Activated T-helper 17 cell treated with anti-CD3 and anti-CD28 coated beads, Interleukin-2, amount 50 U/mL, for 72 hours (primary cell): Measurements from ENCODE around the gene PNLIPRP2. TPM values are rescaled to one million over a fixed set of nuclear protein-coding genes. Genes with fewer than 3 reads are reported as not detected.

ENCODE experiments used
- ATAC-seq: fragments of 150-1000 bp; cut with Tn5 transposase; replicated peaks from 2 replicates; pipeline ENCODE4 v1.10.0; 2021; ENCODE audit warnings: mild to moderate bottlenecking, moderate library complexity
- H3K27ac Mint-ChIP-seq: one replicate; pipeline ENCODE4 v1.8.0; 2022; ENCODE audit warnings: mixed read lengths
- H3K27me3 Mint-ChIP-seq: one replicate; pipeline ENCODE4 v1.8.0; 2022; ENCODE audit warnings: mixed read lengths
- H3K36me3 Mint-ChIP-seq: one replicate; pipeline ENCODE4 v1.8.0; 2022; ENCODE audit warnings: low read depth, mild to moderate bottlenecking, mixed read lengths
- H3K4me1 Mint-ChIP-seq: one replicate; pipeline ENCODE4 v1.8.0; 2022; ENCODE audit warnings: mixed read lengths
- H3K4me3 Mint-ChIP-seq: one replicate; pipeline ENCODE4 v1.8.0; 2022; ENCODE audit warnings: mild to moderate bottlenecking, mixed read lengths
- H3K9me3 Mint-ChIP-seq: one replicate; pipeline ENCODE4 v1.8.0; 2022; ENCODE audit warnings: mixed read lengths
- total RNA-seq, 2 donors: library from RNA; stranded (reverse); gene quantifications; one replicate each; pipeline ENCODE4 v1.2.3, GENCODE V29; 2022

The PNLIPRP2 gene
- total RNA-seq = not detected

GRCh38 chr10:116620423-116621400, at the start of gene PNLIPRP2:
PNLIPRP2 (plus strand) TSS chr10:116620953.
- Mint-ChIP-seq H3K4me3 (no peak within 1 kb of the TSS), H3K4me1 (no peaks in the 10 kb centered on the region), H3K27ac (no peak within 1 kb of the TSS), H3K27me3 (peaks cover 27% of the 10 kb centered on the region), H3K9me3 (no peaks in the 10 kb centered on the region), H3K36me3 (no peaks in the 10 kb centered on the region)
- no peak for ATAC-seq

GRCh38 chr10:116574797-116575196, 46.0 kb upstream of the PNLIPRP2 start:
- no peaks in the 10 kb centered on the region for H3K9me3 Mint-ChIP-seq
- no peaks in the 10 kb centered on the region for H3K4me1 Mint-ChIP-seq
- no peaks in the 10 kb centered on the region for H3K36me3 Mint-ChIP-seq

GRCh38 chr10:116587878-116588591, 32.7 kb upstream of the PNLIPRP2 start:
- no peaks in the 10 kb centered on the region for H3K27me3 Mint-ChIP-seq
- no peak overlapping the region for H3K4me3 Mint-ChIP-seq
- no peaks in the 10 kb centered on the region for H3K4me1 Mint-ChIP-seq
- H3K9me3 Mint-ChIP-seq = no peaks in the 10 kb centered on the region
- H3K27ac Mint-ChIP-seq = no peak overlapping the region
- peak; percentile 29 for ATAC-seq
- no peaks in the 10 kb centered on the region for H3K36me3 Mint-ChIP-seq

More at GRCh38 chr10:116574797-116575196, 46.0 kb upstream of the PNLIPRP2 start:
- H3K4me3 Mint-ChIP-seq = no peak overlapping the region
- H3K27me3 Mint-ChIP-seq = peaks cover 4% of the 10 kb centered on the region
- ATAC-seq = no peak
- no peak overlapping the region for H3K27ac Mint-ChIP-seq

- Mint-ChIP-seq H3K4me3 (no peak overlapping the region), H3K9me3 (no peaks in the 10 kb centered on the region), H3K27me3 (no peaks in the 10 kb centered on the region), H3K4me1 (no peaks in the 10 kb centered on the region), H3K36me3 (no peaks in the 10 kb centered on the region), H3K27ac (no peak overlapping the region)
- no peak for ATAC-seq
Measured at GRCh38 chr10:116588995-116589394, 31.8 kb upstream of the PNLIPRP2 start.

- no peaks in the 10 kb centered on the region for H3K9me3 Mint-ChIP-seq
- H3K36me3 Mint-ChIP-seq = no peaks in the 10 kb centered on the region
- no peak overlapping the region for H3K27ac Mint-ChIP-seq
- H3K4me3 Mint-ChIP-seq = no peak overlapping the region
- no peaks in the 10 kb centered on the region for H3K27me3 Mint-ChIP-seq
- ATAC-seq = no peak
- no peaks in the 10 kb centered on the region for H3K4me1 Mint-ChIP-seq
Measured at GRCh38 chr10:116589926-116590325, 30.8 kb upstream of the PNLIPRP2 start.

GRCh38 chr10:116590590-116591444, 29.9 kb upstream of the PNLIPRP2 start, which contains the start of gene PNLIPRP1:
PNLIPRP1 (plus strand) TSS chr10:116590959; CDS start chr10:116591130, 171 bp downstream.
- H3K4me3 Mint-ChIP-seq = no peak within 1 kb of the TSS
- H3K27me3 Mint-ChIP-seq = peaks cover 3% of the 10 kb centered on the region
- no peaks in the 10 kb centered on the region for H3K9me3 Mint-ChIP-seq
- no peak within 1 kb of the TSS for H3K27ac Mint-ChIP-seq
- no peak for ATAC-seq
- H3K36me3 Mint-ChIP-seq = no peaks in the 10 kb centered on the region
- no peaks in the 10 kb centered on the region for H3K4me1 Mint-ChIP-seq

- no peak overlapping the region for H3K4me3 Mint-ChIP-seq
Measured at GRCh38 chr10:116593139-116593740, 27.5 kb upstream of the PNLIPRP2 start.

GRCh38 chr10:116594525-116595035, 26.2 kb upstream of the PNLIPRP2 start:
- ATAC-seq = no peak
- H3K27me3 Mint-ChIP-seq = peaks cover 6% of the 10 kb centered on the region
- H3K4me3 Mint-ChIP-seq = no peak overlapping the region
- no peaks in the 10 kb centered on the region for H3K36me3 Mint-ChIP-seq
- no peaks in the 10 kb centered on the region for H3K4me1 Mint-ChIP-seq
- H3K9me3 Mint-ChIP-seq = no peaks in the 10 kb centered on the region
- H3K27ac Mint-ChIP-seq = no peak overlapping the region

More at GRCh38 chr10:116593139-116593740, 27.5 kb upstream of the PNLIPRP2 start:
- H3K27me3 Mint-ChIP-seq = peaks cover 6% of the 10 kb centered on the region
- H3K4me1 Mint-ChIP-seq = no peaks in the 10 kb centered on the region
- H3K36me3 Mint-ChIP-seq = no peaks in the 10 kb centered on the region
- no peaks in the 10 kb centered on the region for H3K9me3 Mint-ChIP-seq
- H3K27ac Mint-ChIP-seq = no peak overlapping the region
- no peak for ATAC-seq

- Mint-ChIP-seq H3K4me1 (no peaks in the 10 kb centered on the region), H3K27me3 (peaks cover 6% of the 10 kb centered on the region)
Measured at GRCh38 chr10:116596062-116596461, 24.7 kb upstream of the PNLIPRP2 start.

GRCh38 chr10:116597543-116597942, 23.2 kb upstream of the PNLIPRP2 start:
- no peak overlapping the region for H3K4me3 Mint-ChIP-seq
- H3K9me3 Mint-ChIP-seq = no peaks in the 10 kb centered on the region
- no peak overlapping the region for H3K27ac Mint-ChIP-seq
- ATAC-seq = no peak
- H3K27me3 Mint-ChIP-seq = peaks cover 6% of the 10 kb centered on the region
- H3K4me1 Mint-ChIP-seq = no peaks in the 10 kb centered on the region
- H3K36me3 Mint-ChIP-seq = no peaks in the 10 kb centered on the region

More at GRCh38 chr10:116596062-116596461, 24.7 kb upstream of the PNLIPRP2 start:
- H3K27ac Mint-ChIP-seq = no peak overlapping the region
- no peak overlapping the region for H3K4me3 Mint-ChIP-seq
- H3K36me3 Mint-ChIP-seq = no peaks in the 10 kb centered on the region
- ATAC-seq = no peak
- no peaks in the 10 kb centered on the region for H3K9me3 Mint-ChIP-seq

- H3K4me1 Mint-ChIP-seq = no peaks in the 10 kb centered on the region
- peaks cover 6% of the 10 kb centered on the region for H3K27me3 Mint-ChIP-seq
- no peak overlapping the region for H3K4me3 Mint-ChIP-seq
- H3K36me3 Mint-ChIP-seq = no peaks in the 10 kb centered on the region
- H3K9me3 Mint-ChIP-seq = no peaks in the 10 kb centered on the region
- H3K27ac Mint-ChIP-seq = no peak overlapping the region
- ATAC-seq = no peak
Measured at GRCh38 chr10:116598329-116598728, 22.4 kb upstream of the PNLIPRP2 start.

- Mint-ChIP-seq H3K27me3 (peaks cover 6% of the 10 kb centered on the region), H3K4me1 (no peaks in the 10 kb centered on the region), H3K9me3 (no peaks in the 10 kb centered on the region), H3K4me3 (no peak overlapping the region), H3K27ac (no peak overlapping the region), H3K36me3 (no peaks in the 10 kb centered on the region)
- ATAC-seq = no peak
Measured at GRCh38 chr10:116599991-116600390, 20.8 kb upstream of the PNLIPRP2 start.

GRCh38 chr10:116602648-116603400, 17.9 kb upstream of the PNLIPRP2 start:
- no peak for ATAC-seq
- Mint-ChIP-seq H3K4me1 (no peaks in the 10 kb centered on the region), H3K27me3 (peaks cover 13% of the 10 kb centered on the region), H3K36me3 (no peaks in the 10 kb centered on the region), H3K4me3 (no peak overlapping the region), H3K9me3 (no peaks in the 10 kb centered on the region), H3K27ac (no peak overlapping the region)
